Spleen (tissue), 11 donors: Measurements from ENCODE around the gene ARHGEF26. TPM values are rescaled to one million over a fixed set of nuclear protein-coding genes. Genes with fewer than 3 reads are reported as not detected.

ENCODE experiments used
- DNase-seq: peaks from one replicate; pipeline ENCODE4 v3.0.0-alpha.2; 2020
- H3K27ac ChIP-seq, 8 donors: fragments of 200-600 bp; sonication (generic) in 7 of 8; 1 replicate in 4 of 8; 2 replicates in 4 of 8; pipeline versions ENCODE4 v1.5.0 to v1.8.0; 2016 to 2021; ENCODE audit warnings: inconsistent platforms in 4 of 8, mild to moderate bottlenecking in 4 of 8, moderate library complexity in 1 of 8
- H3K27me3 ChIP-seq, 7 donors: fragments of 200-600 bp; sonication (generic) in 6 of 7; replicated peaks in 1 of 7; 1 replicate in 4 of 7; 2 replicates in 3 of 7; pipeline versions ENCODE4 v1.5.0 to v1.8.0; 2016 to 2021; ENCODE audit warnings: inconsistent platforms in 3 of 7, mild to moderate bottlenecking in 1 of 7
- H3K36me3 ChIP-seq, 6 donors: fragments of 200-600 bp; sonication (generic) in 5 of 6; 1 replicate in 4 of 6; 2 replicates in 2 of 6; pipeline versions ENCODE4 v1.5.0 to v1.8.0; 2016 to 2021; ENCODE audit warnings: inconsistent platforms in 2 of 6
- H3K4me1 ChIP-seq, 6 donors: fragments of 200-600 bp; sonication (generic) in 5 of 6; 1 replicate in 3 of 6; 2 replicates in 3 of 6; pipeline versions ENCODE4 v1.5.0 to v1.8.0; 2016 to 2021; ENCODE audit warnings: inconsistent platforms in 3 of 6
- H3K4me3 ChIP-seq, 8 donors: fragments of 200-600 bp; sonication (generic) in 7 of 8; 1 replicate in 4 of 8; 2 replicates in 4 of 8; pipeline versions ENCODE4 v1.5.0 to v1.8.0; 2016 to 2021; ENCODE audit warnings: inconsistent platforms in 4 of 8, mild to moderate bottlenecking in 4 of 8, moderate library complexity in 2 of 8
- H3K9me3 ChIP-seq, 8 donors: fragments of 200-600 bp; sonication (generic) in 7 of 8; 1 replicate in 4 of 8; 2 replicates in 4 of 8; pipeline versions ENCODE4 v1.5.0 to v1.8.0; 2016 to 2021; ENCODE audit warnings: inconsistent platforms in 4 of 8
- POLR2A ChIP-seq, 3 donors: fragments of 450-650 bp; IDR thresholded peaks; one replicate each; pipeline ENCODE4 v1.5.1; 2017; ENCODE audit warnings: antibody characterized with exemption in 3 of 3, mild to moderate bottlenecking in 1 of 3
- POLR2AphosphoS5 ChIP-seq, 3 donors: sonication (generic); formaldehyde crosslinking; IDR thresholded peaks; one replicate each; pipeline ENCODE4 v1.5.1; 2017; ENCODE audit warnings: antibody characterized with exemption in 3 of 3
- WGBS, 5 donors: extraction: QIAGEN DNeasy Blood & Tissue Kit in 3 of 5; methylation state at CpG; one replicate each; pipeline versions ENCODE4 v1.1.5 to v1.1.7; 2013 to 2018; 5-methylcytosine and 5-hydroxymethylcytosine counted together
- intact Hi-C: fragments of 100-400 bp; cut with DNase I; formaldehyde crosslinking; loops from one replicate; pipeline ENCODE4 v1.15.0; 2023; ENCODE audit warnings: low total_unique reads
- polyA plus RNA-seq, 3 donors: library from polyadenylated mRNA; stranded (reverse); fragments of 200-250 nt; gene quantifications; one replicate each; pipeline ENCODE4 v1.2.1, GENCODE V29; 2013
- total RNA-seq, 7 donors: library from RNA; depleted of rRNA in 3 of 7; stranded (reverse); fragments of >200 nt in 3 of 7; fragmentation: NEBNext Ultra II Directional in 4 of 7; extraction: Animal tissue kit (Norgen Biotek cat#: 25700) in 4 of 7; gene quantifications; one replicate each; pipeline versions ENCODE4 v1.1.0 to v1.2.1, GENCODE V29; 2016 to 2021
- TF ChIP-seq, protein P1 (sequence below), 11 experiments: fragments of 200-600 bp in 7 of 11; fragments of 450-650 bp in 4 of 11; sonication (generic) in 4 of 11; IDR thresholded peaks in 8 of 11; conservative IDR thresholded peaks in 3 of 11; 1 replicate in 7 of 11; 2 replicates in 4 of 11; pipeline versions ENCODE4 v1.4.0 to v1.8.0; 2016 to 2021; ENCODE audit warnings: antibody characterized with exemption in 11 of 11, inconsistent platforms in 4 of 11, mild to moderate bottlenecking in 1 of 11
- donor health status: healthy with polysubstance abuse.
- donor health status: DM: no; HTN: no; CAD: no; lungs with moderate emphysema.
- donor health status: DM: no; HTN: no; CAD: no.
- donor health status: Bipolar disorder and iron deficiency.
- donor health status: healthy.
- donor health status: DM: no; HTN: no; CAD: no.
- donor health status: DM: yes; HTN: yes; CAD: no.

The ARHGEF26 gene
- total and polyA plus RNA-seq, 10 donors, result 0.30 to 6.3 (median 1.1) TPM

DNA sequence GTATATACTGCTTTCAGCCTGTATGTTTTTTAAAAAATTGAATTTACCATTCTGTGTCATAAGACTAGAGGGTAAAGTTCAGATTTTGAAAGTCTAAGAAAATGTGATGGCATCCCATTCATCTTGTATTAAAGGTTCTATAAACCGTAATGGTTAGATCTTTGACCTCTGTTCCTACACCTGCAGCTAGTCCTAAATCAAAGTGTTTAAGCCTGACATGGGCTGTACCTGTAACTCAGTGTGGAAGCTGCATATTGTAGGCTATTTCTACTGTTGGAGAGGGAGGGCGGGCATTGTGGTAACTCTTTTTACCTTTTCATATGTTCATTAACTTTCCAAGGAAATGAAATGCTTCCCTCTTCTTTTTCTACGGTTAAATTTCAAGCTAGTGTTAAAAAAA lies 53.9 kb downstream of the ARHGEF26 start:
- Histone ChIP-seq H3K4me3 (no peak overlapping the region), H3K27me3 (no peaks in the 10 kb centered on the region), H3K9me3 (no peaks in the 10 kb centered on the region), H3K36me3 (no peaks in the 10 kb centered on the region), H3K4me1 (no peaks in the 10 kb centered on the region), H3K27ac (no peak overlapping the region)
- intact Hi-C loops, result no loop called here
- TF ChIP-seq, protein P1, sequence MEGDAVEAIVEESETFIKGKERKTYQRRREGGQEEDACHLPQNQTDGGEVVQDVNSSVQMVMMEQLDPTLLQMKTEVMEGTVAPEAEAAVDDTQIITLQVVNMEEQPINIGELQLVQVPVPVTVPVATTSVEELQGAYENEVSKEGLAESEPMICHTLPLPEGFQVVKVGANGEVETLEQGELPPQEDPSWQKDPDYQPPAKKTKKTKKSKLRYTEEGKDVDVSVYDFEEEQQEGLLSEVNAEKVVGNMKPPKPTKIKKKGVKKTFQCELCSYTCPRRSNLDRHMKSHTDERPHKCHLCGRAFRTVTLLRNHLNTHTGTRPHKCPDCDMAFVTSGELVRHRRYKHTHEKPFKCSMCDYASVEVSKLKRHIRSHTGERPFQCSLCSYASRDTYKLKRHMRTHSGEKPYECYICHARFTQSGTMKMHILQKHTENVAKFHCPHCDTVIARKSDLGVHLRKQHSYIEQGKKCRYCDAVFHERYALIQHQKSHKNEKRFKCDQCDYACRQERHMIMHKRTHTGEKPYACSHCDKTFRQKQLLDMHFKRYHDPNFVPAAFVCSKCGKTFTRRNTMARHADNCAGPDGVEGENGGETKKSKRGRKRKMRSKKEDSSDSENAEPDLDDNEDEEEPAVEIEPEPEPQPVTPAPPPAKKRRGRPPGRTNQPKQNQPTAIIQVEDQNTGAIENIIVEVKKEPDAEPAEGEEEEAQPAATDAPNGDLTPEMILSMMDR (IDR thresholded peaks at IDR 0.05 in 8 of 11, conservative IDR thresholded peaks at IDR 0.05 in 3 of 11), result no peak
- TF ChIP-seq POLR2A (IDR thresholded peaks at IDR 0.05), result no peak
- no peak for TF ChIP-seq POLR2AphosphoS5 (IDR thresholded peaks at IDR 0.05)
- no peak for DNase-seq
- 76 to 96% (median 85%) methylated on average over 3 of the region's 3 CpGs for WGBS, 5 donors

DNA sequence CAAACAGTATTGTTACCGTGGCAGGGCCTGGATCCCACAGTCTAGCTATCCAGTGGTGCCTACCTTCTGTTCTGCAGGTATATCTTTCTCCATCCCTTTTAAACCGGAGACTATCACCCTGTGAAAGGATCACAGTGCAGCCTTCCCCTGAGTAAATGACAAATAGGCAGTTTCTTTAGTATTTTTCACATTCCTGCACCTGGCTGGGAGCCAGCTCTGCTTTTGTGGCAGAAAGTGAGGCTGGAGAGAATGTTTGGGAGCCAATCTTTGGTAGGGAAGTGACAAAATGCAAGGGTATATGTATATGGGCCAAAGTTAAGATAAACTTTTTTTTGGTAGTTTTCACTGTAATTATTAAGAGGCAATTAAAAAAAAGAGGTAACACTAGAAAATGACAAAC lies 54.8 kb downstream of the ARHGEF26 start:
- H3K4me1 ChIP-seq, result no peaks in the 10 kb centered on the region
- H3K27ac ChIP-seq, result no peak overlapping the region
- H3K27me3 ChIP-seq, result no peaks in the 10 kb centered on the region
- WGBS, 5 donors, result 73 to 90% (median 85%) methylated on average over 2 of the region's 2 CpGs
- H3K36me3 ChIP-seq, result no peaks in the 10 kb centered on the region
- TF ChIP-seq POLR2AphosphoS5 (IDR thresholded peaks at IDR 0.05), result no peak
- TF ChIP-seq, protein P1 (IDR thresholded peaks at IDR 0.05 in 8 of 11, conservative IDR thresholded peaks at IDR 0.05 in 3 of 11), result no peak
- TF ChIP-seq POLR2A (IDR thresholded peaks at IDR 0.05), result no peak
- no peaks in the 10 kb centered on the region for H3K9me3 ChIP-seq
- DNase-seq, result no peak
- intact Hi-C loops, result no loop called here
- no peak overlapping the region for H3K4me3 ChIP-seq

DNA sequence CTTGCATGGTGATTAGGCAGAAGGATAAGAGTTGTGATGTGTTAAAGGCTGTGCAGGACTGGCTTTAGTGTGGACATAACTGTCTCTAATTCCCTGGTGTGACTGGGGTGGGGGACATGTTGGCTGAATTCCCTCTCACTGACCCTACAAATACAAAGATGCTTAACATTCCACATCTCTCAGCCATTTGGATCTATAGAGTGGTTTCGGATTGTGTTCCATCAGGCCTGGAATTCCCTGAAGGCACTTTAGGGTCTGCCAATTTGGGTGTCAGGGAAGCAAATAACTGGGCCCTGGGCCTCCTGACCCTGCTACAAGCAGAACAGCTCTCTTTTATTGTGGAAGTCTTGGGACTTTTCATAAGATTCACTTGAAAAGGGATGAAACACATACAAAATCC lies 56.2 kb downstream of the ARHGEF26 start:
- Histone ChIP-seq H3K27me3 (no peaks in the 10 kb centered on the region), H3K4me3 (no peak overlapping the region), H3K4me1 (no peaks in the 10 kb centered on the region), H3K9me3 (no peaks in the 10 kb centered on the region), H3K36me3 (no peaks in the 10 kb centered on the region), H3K27ac (no peak overlapping the region)
- intact Hi-C loops, result no loop called here
- no peak for DNase-seq
- WGBS, 5 donors, result 60 to 100% (median 86%) methylated on average over 1 of the region's 1 CpG
- TF ChIP-seq POLR2A (IDR thresholded peaks at IDR 0.05), result no peak
- TF ChIP-seq, protein P1 (IDR thresholded peaks at IDR 0.05 in 8 of 11, conservative IDR thresholded peaks at IDR 0.05 in 3 of 11), result no peak

DNA sequence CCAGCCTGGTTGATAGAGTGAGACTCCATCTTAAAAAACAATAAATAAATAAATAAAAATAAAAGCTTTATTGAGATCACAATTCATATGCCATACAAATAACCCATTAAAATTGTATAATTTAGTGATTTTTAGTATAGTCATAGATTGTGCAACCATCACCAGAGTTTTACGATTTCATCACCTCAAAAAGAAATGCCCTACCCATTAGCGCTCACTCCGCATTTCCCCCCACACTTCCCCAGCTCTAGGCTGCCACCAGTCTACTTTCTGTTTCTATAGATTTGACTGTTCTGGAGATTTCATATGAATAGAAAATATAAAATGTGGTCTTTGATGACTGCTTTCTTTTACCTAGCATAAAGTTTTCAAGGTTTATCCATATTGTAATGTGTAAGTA lies 57.0 kb downstream of the ARHGEF26 start:
- TF ChIP-seq POLR2AphosphoS5 (IDR thresholded peaks at IDR 0.05) (no peak), POLR2A (IDR thresholded peaks at IDR 0.05) (no peak)
- TF ChIP-seq, protein P1 (IDR thresholded peaks at IDR 0.05 in 8 of 11, conservative IDR thresholded peaks at IDR 0.05 in 3 of 11), result no peak
- Histone ChIP-seq H3K9me3 (no peaks in the 10 kb centered on the region), H3K4me1 (no peaks in the 10 kb centered on the region), H3K4me3 (no peak overlapping the region), H3K27ac (no peak overlapping the region), H3K27me3 (no peaks in the 10 kb centered on the region), H3K36me3 (no peaks in the 10 kb centered on the region)
- 39 to 85% (median 62%) methylated on average over 3 of the region's 3 CpGs for WGBS, 5 donors
- intact Hi-C loops, result no loop called here
- DNase-seq, result no peak
